Neutrophil (primary cell): ENCODE measurements around the gene GRIA3.

Source experiments
- H3K27ac ChIP-seq: fragments of 200-600 bp; sonication (generic); 2 replicates; pipeline ENCODE4 v1.5.1; 2016; ENCODE audit warnings: mild to moderate bottlenecking, moderate library complexity
- H3K27me3 ChIP-seq: fragments of 200-600 bp; sonication (generic); 2 replicates; pipeline ENCODE4 v1.6.0; 2016; ENCODE audit warnings: mild to moderate bottlenecking
- H3K36me3 ChIP-seq: fragments of 200-600 bp; sonication (generic); 2 replicates; pipeline ENCODE4 v1.5.1; 2017
- H3K4me1 ChIP-seq, 2 experiments: fragments of 200-600 bp in 1 of 2; sonication (generic) in 1 of 2; 1 replicate in 1 of 2; 2 replicates in 1 of 2; pipeline versions ENCODE4 v1.5.1 to v1.6.1; 2013 to 2016; ENCODE audit warnings: low read depth in 1 of 2, low read length in 1 of 2, mild to moderate bottlenecking in 1 of 2, moderate library complexity in 1 of 2; ENCODE audit not compliant: control insufficient read depth in 1 of 2, insufficient read depth in 1 of 2
- H3K4me3 ChIP-seq, 2 experiments: fragments of 200-600 bp in 1 of 2; sonication (generic) in 1 of 2; 1 replicate in 1 of 2; 2 replicates in 1 of 2; pipeline ENCODE4 v1.5.1; 2013 to 2016; ENCODE audit warnings: low read depth in 1 of 2, low read length in 1 of 2, mild to moderate bottlenecking in 1 of 2, moderate library complexity in 1 of 2
- H3K9me3 ChIP-seq: fragments of 200-600 bp; sonication (generic); 2 replicates; pipeline ENCODE4 v1.5.1; 2016
- TF ChIP-seq, protein P1 (sequence below): fragments of 200-600 bp; sonication (generic); IDR thresholded peaks from 2 replicates; pipeline ENCODE4 v1.5.1; 2016; ENCODE audit warnings: antibody characterized with exemption

The GRIA3 gene

GRCh38 chrX:123193101-123193500 is 9.0 kb downstream of the GRIA3 start:
- Histone ChIP-seq H3K36me3 (no peaks in the 10 kb centered on the region), H3K4me3 (no peak overlapping the region), H3K27ac (no peak overlapping the region), H3K9me3 (no peaks in the 10 kb centered on the region), H3K27me3 (no peaks in the 10 kb centered on the region), H3K4me1 (no peaks in the 10 kb centered on the region)
- TF ChIP-seq, protein P1, sequence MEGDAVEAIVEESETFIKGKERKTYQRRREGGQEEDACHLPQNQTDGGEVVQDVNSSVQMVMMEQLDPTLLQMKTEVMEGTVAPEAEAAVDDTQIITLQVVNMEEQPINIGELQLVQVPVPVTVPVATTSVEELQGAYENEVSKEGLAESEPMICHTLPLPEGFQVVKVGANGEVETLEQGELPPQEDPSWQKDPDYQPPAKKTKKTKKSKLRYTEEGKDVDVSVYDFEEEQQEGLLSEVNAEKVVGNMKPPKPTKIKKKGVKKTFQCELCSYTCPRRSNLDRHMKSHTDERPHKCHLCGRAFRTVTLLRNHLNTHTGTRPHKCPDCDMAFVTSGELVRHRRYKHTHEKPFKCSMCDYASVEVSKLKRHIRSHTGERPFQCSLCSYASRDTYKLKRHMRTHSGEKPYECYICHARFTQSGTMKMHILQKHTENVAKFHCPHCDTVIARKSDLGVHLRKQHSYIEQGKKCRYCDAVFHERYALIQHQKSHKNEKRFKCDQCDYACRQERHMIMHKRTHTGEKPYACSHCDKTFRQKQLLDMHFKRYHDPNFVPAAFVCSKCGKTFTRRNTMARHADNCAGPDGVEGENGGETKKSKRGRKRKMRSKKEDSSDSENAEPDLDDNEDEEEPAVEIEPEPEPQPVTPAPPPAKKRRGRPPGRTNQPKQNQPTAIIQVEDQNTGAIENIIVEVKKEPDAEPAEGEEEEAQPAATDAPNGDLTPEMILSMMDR = no peak

GRCh38 chrX:123199338-123199737 is 15.3 kb downstream of the GRIA3 start:
- no peaks in the 10 kb centered on the region for H3K36me3 ChIP-seq
- no peak overlapping the region for H3K27ac ChIP-seq
- TF ChIP-seq, protein P1 = no peak
- no peaks in the 10 kb centered on the region for H3K27me3 ChIP-seq
- H3K9me3 ChIP-seq = no peaks in the 10 kb centered on the region
- no peak overlapping the region for H3K4me3 ChIP-seq
- no peaks in the 10 kb centered on the region for H3K4me1 ChIP-seq

DNA sequence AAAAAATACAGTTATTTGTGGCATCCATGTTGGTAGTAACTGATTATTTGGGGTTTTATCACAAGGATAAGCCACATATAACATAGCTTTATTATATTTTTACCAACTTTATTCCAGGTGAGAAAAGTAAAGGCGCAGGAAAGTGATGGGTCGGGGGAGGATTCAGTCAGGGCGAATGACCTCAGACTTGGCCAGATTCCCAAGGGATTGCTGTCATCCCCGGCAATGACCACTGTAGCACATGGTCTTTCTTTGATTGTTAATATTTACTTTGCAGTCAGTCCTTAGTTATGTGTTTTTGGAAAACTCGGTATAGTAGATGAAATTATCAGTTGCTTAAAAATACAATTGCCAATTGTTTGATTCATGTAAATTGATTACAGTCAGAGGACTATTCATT is 17.6 kb downstream of the GRIA3 start:
- TF ChIP-seq, protein P1 = no peak
- Histone ChIP-seq H3K36me3 (no peaks in the 10 kb centered on the region), H3K4me1 (no peaks in the 10 kb centered on the region), H3K4me3 (no peak overlapping the region), H3K27me3 (no peaks in the 10 kb centered on the region), H3K27ac (no peak overlapping the region), H3K9me3 (no peaks in the 10 kb centered on the region)

DNA sequence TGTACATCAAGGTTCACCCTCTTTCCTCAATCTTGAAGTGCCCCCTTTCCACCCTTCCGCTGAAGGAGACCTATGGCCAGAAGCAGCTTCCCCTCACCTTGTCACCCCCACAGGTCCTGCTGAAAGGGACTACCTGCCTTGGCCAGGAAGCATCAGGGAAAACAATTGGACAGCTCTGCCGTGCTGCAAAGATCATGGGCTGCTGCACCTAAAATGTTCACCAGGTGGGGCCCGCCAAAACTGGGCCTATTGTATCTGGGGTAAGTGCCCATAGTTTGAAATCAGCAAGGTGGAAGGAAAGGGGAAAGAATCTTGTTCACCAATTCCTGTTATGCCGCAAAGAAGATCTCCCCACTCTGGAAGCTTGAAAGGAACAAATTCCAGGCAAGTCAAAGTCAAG is 18.4 kb downstream of the GRIA3 start:
- H3K36me3 ChIP-seq = no peaks in the 10 kb centered on the region
- no peak overlapping the region for H3K4me3 ChIP-seq
- TF ChIP-seq, protein P1 = no peak
- no peaks in the 10 kb centered on the region for H3K4me1 ChIP-seq
- no peaks in the 10 kb centered on the region for H3K9me3 ChIP-seq
- H3K27ac ChIP-seq = no peak overlapping the region
- no peaks in the 10 kb centered on the region for H3K27me3 ChIP-seq

DNA sequence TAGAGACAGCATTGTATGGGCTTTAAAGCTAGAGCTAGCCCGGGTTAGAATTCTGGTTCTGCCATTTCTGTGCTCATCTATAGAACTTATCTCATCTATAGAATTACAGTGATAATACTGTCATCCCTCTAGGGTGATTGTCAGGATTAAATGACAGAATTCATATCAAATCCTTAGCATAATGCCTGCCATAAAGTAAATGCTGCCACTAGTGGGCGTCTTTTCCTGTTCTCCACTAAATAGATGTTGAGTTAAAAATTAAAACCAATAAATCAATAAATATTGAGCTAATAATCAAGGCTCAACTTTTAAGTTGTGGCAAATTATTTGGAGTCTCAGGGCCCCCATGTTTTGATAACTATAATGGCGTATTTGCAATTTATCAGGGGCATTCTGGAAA is 19.7 kb downstream of the GRIA3 start:
- Histone ChIP-seq H3K9me3 (no peaks in the 10 kb centered on the region), H3K27ac (no peak overlapping the region), H3K36me3 (no peaks in the 10 kb centered on the region), H3K27me3 (no peaks in the 10 kb centered on the region), H3K4me1 (no peaks in the 10 kb centered on the region), H3K4me3 (no peak overlapping the region)
- TF ChIP-seq, protein P1 = no peak

- Histone ChIP-seq H3K9me3 (no peaks in the 10 kb centered on the region), H3K27me3 (no peaks in the 10 kb centered on the region), H3K36me3 (no peaks in the 10 kb centered on the region), H3K4me1 (no peaks in the 10 kb centered on the region), H3K4me3 (no peak overlapping the region), H3K27ac (no peak overlapping the region)
- TF ChIP-seq, protein P1 = no peak
Measured at GRCh38 chrX:123206176-123206575, 22.1 kb downstream of the GRIA3 start.
